ENCODE data around the gene EGFR.

The EGFR gene

GRCh38 chr7:55140221-55140940 is 121.6 kb downstream of the EGFR start:
- no peak for FAIRE-seq
- DNase-seq (ENCODE audit: insufficient read length, low spot score): peak; percentile 13

- FAIRE-seq (no peak), DNase-seq (ENCODE audit: insufficient read length, low spot score) (no peak)
Measured at GRCh38 chr7:55140941-55141278, 122.1 kb downstream of the EGFR start.

GRCh38 chr7:55142919-55143600 is 124.2 kb downstream of the EGFR start:
- no peak for DNase-seq (ENCODE audit: insufficient read length, low spot score)
- no peak for FAIRE-seq

- FAIRE-seq (no peak), DNase-seq (ENCODE audit: insufficient read length, low spot score) (no peak)
Measured at GRCh38 chr7:55144333-55145317, 125.8 kb downstream of the EGFR start.

GRCh38 chr7:55145606-55146005 is 126.8 kb downstream of the EGFR start:
- FAIRE-seq (no peak), DNase-seq (ENCODE audit: insufficient read length, low spot score) (no peak)

- FAIRE-seq (no peak), DNase-seq (ENCODE audit: insufficient read length, low spot score) (no peak)
Measured at GRCh38 chr7:55147101-55147500, 128.3 kb downstream of the EGFR start.

- DNase-seq (ENCODE audit: insufficient read length, low spot score): no peak
- no peak for FAIRE-seq
Measured at GRCh38 chr7:55147736-55148135, 128.9 kb downstream of the EGFR start.

GRCh38 chr7:55148571-55148970 is 129.8 kb downstream of the EGFR start:
- DNase-seq (ENCODE audit: insufficient read length, low spot score) (no peak), FAIRE-seq (no peak)

- FAIRE-seq: no peak
- no peak for DNase-seq (ENCODE audit: insufficient read length, low spot score)
Measured at GRCh38 chr7:55149001-55149400, 130.2 kb downstream of the EGFR start.

GRCh38 chr7:55150166-55150565 is 131.3 kb downstream of the EGFR start:
- FAIRE-seq: no peak
- DNase-seq (ENCODE audit: insufficient read length, low spot score): no peak

GRCh38 chr7:55150709-55151451 is 132.1 kb downstream of the EGFR start:
- no peak for DNase-seq (ENCODE audit: insufficient read length, low spot score)

GRCh38 chr7:55152516-55152915 is 133.7 kb downstream of the EGFR start:
- FAIRE-seq (no peak), DNase-seq (ENCODE audit: insufficient read length, low spot score) (no peak)

More at GRCh38 chr7:55150709-55151451, 132.1 kb downstream of the EGFR start:
- FAIRE-seq: no peak

GRCh38 chr7:55154096-55154495 is 135.3 kb downstream of the EGFR start:
- no peak for FAIRE-seq
- no peak for DNase-seq (ENCODE audit: insufficient read length, low spot score)

- no peak for DNase-seq (ENCODE audit: insufficient read length, low spot score)
- no peak for FAIRE-seq
Measured at GRCh38 chr7:55155351-55156117, 136.7 kb downstream of the EGFR start.

- no peak for FAIRE-seq
- no peak for DNase-seq (ENCODE audit: insufficient read length, low spot score)
Measured at GRCh38 chr7:55156919-55157763, 138.3 kb downstream of the EGFR start.

- FAIRE-seq (no peak), DNase-seq (ENCODE audit: insufficient read length, low spot score) (no peak)
Measured at GRCh38 chr7:55157764-55158105, 138.9 kb downstream of the EGFR start.

GRCh38 chr7:55158541-55159382 is 139.9 kb downstream of the EGFR start:
- no peak for DNase-seq (ENCODE audit: insufficient read length, low spot score)
- FAIRE-seq: no peak

- DNase-seq (ENCODE audit: insufficient read length, low spot score) (no peak), FAIRE-seq (no peak)
Measured at GRCh38 chr7:55160539-55160938, 141.7 kb downstream of the EGFR start.

Data from GM19239 (cell line).